NB4 (cell line): ENCODE data around the gene SAMD11.

ENCODE experiments used
- CTCF ChIP-seq: IDR thresholded peaks from one replicate; pipeline ENCODE4 v1.5.1; 2012; ENCODE audit warnings: low read depth, low read length
- MAX ChIP-seq: IDR thresholded peaks from 2 replicates; pipeline ENCODE4 v1.6.1; 2011; ENCODE audit warnings: low read depth, low read length

- no peak for TF ChIP-seq CTCF
- TF ChIP-seq MAX = no peak
Observed at GRCh38 chr1:915295-916172, 8.2 kb upstream of the SAMD11 start.
